ENCODE measurements around the gene HEATR5B.

- no peak for TF ChIP-seq POLR2A (IDR thresholded peaks at IDR 0.05; ENCODE audit: low read depth, low read length)
- TF ChIP-seq CTCF (conservative IDR thresholded peaks at IDR 0.05; ENCODE audit: low read depth, low read length): no peak
- no peak for TF ChIP-seq ELK1 (IDR thresholded peaks at IDR 0.05; ENCODE audit: borderline replicate concordance, low read depth, low read length)
- no peak for TF ChIP-seq USF2 (IDR thresholded peaks at IDR 0.05; ENCODE audit: low read depth, low read length)
- no peak for TF ChIP-seq NFE2L2 (IDR thresholded peaks at IDR 0.05; ENCODE audit: low read depth, low read length)
- no peak for TF ChIP-seq BHLHE40 (IDR thresholded peaks at IDR 0.05; ENCODE audit: low read depth, low read length)
- no peak for TF ChIP-seq FOS (IDR thresholded peaks at IDR 0.05; ENCODE audit: low read depth, low read length)
- no peak for TF ChIP-seq SMC3 (IDR thresholded peaks at IDR 0.05; ENCODE audit: low read depth, low read length)
- TF ChIP-seq CEBPB (IDR thresholded peaks at IDR 0.05; ENCODE audit: low read depth, low read length): no peak
These were observed 24.3 kb downstream of the HEATR5B start for GRCh38 chr2:37059841-37060240.
